Mesenchymal stem cell (in vitro differentiated cells and primary cell): Measurements from ENCODE around the gene PITPNM3.

ENCODE experiments used
- DNase-seq: peaks from one replicate; pipeline ENCODE4 v3.0.0-alpha.2; 2013
- H2AFZ ChIP-seq: one replicate; pipeline ENCODE4 v1.6.1; 2013; ENCODE audit warnings: low read depth, mild to moderate bottlenecking, control low read depth, inconsistent platforms, low read length, moderate library complexity
- H2AK5ac ChIP-seq: 2 replicates; pipeline ENCODE4 v1.6.1; 2013; ENCODE audit warnings: low read length, moderate library complexity, mild to moderate bottlenecking, inconsistent platforms; ENCODE audit not compliant: severe bottlenecking
- H2BK120ac ChIP-seq: one replicate; pipeline ENCODE4 v1.6.1; 2013; ENCODE audit warnings: low read depth, mild to moderate bottlenecking, inconsistent platforms, low read length, moderate library complexity
- H2BK12ac ChIP-seq, 2 experiments: one replicate each; pipeline ENCODE4 v1.6.1; 2013; ENCODE audit warnings: inconsistent platforms in 2 of 2, low read length in 2 of 2, mild to moderate bottlenecking in 2 of 2, moderate library complexity in 2 of 2, control low read depth in 1 of 2
- H2BK15ac ChIP-seq: one replicate; pipeline ENCODE4 v1.6.1; 2013; ENCODE audit warnings: mild to moderate bottlenecking, low read depth, inconsistent platforms; ENCODE audit not compliant: poor library complexity, severe bottlenecking
- H2BK5ac ChIP-seq: 2 replicates; pipeline ENCODE4 v1.6.1; 2013; ENCODE audit warnings: low read depth, mild to moderate bottlenecking, low read length, control low read depth, inconsistent platforms; ENCODE audit not compliant: poor library complexity, severe bottlenecking
- H3K14ac ChIP-seq, 2 experiments: one replicate each; pipeline ENCODE4 v1.6.1; 2013; ENCODE audit warnings: inconsistent platforms in 2 of 2, low read length in 2 of 2, control low read depth in 1 of 2, mild to moderate bottlenecking in 1 of 2, moderate library complexity in 1 of 2
- H3K18ac ChIP-seq, 2 experiments: one replicate each; pipeline ENCODE4 v1.6.1; 2013; ENCODE audit warnings: inconsistent platforms in 2 of 2, low read length in 2 of 2, control low read depth in 1 of 2, low read depth in 1 of 2, mild to moderate bottlenecking in 1 of 2
- H3K23ac ChIP-seq, 2 experiments: one replicate each; pipeline ENCODE4 v1.6.1; 2013; ENCODE audit warnings: inconsistent platforms in 2 of 2, low read length in 2 of 2, mild to moderate bottlenecking in 2 of 2, moderate library complexity in 2 of 2, control low read depth in 1 of 2
- H3K27ac ChIP-seq: 2 replicates; pipeline ENCODE4 v1.5.1; 2013; ENCODE audit warnings: mild to moderate bottlenecking, moderate library complexity, low read length, control low read depth, inconsistent platforms; ENCODE audit not compliant: poor library complexity, severe bottlenecking
- H3K27me3 ChIP-seq, 2 experiments: 2 replicates each; pipeline versions ENCODE4 v1.6.1 to v1.7.0; 2013; ENCODE audit warnings: low read length in 2 of 2, mild to moderate bottlenecking in 2 of 2, moderate library complexity in 2 of 2, control low read depth in 1 of 2, inconsistent platforms in 1 of 2; ENCODE audit not compliant: control insufficient read depth in 1 of 2, insufficient read depth in 1 of 2
- H3K36me3 ChIP-seq, 2 experiments: 2 replicates each; pipeline versions ENCODE4 v1.6.1 to v1.7.0; 2013; ENCODE audit warnings: low read length in 2 of 2, control low read depth in 1 of 2, inconsistent platforms in 1 of 2, low read depth in 1 of 2, mild to moderate bottlenecking in 1 of 2; ENCODE audit not compliant: insufficient read depth in 2 of 2, control insufficient read depth in 1 of 2
- H3K4ac ChIP-seq, 2 experiments: one replicate each; pipeline ENCODE4 v1.6.1; 2013; ENCODE audit warnings: inconsistent platforms in 2 of 2, low read length in 2 of 2, mild to moderate bottlenecking in 2 of 2, moderate library complexity in 2 of 2, control low read depth in 1 of 2, low read depth in 1 of 2
- H3K4me1 ChIP-seq: 2 replicates; pipeline ENCODE4 v1.6.1; 2013; ENCODE audit warnings: low read depth, low read length, control low read depth; ENCODE audit not compliant: control insufficient read depth, insufficient read depth
- H3K4me2 ChIP-seq: 2 replicates; pipeline ENCODE4 v1.6.1; 2013; ENCODE audit warnings: low read length, mild to moderate bottlenecking, inconsistent platforms; ENCODE audit not compliant: poor library complexity, severe bottlenecking
- H3K4me3 ChIP-seq, 2 experiments: 2 replicates each; pipeline versions ENCODE4 v1.5.1 to v1.7.0; 2013; ENCODE audit warnings: low read length in 2 of 2, mild to moderate bottlenecking in 2 of 2, control low read depth in 1 of 2, low read depth in 1 of 2; ENCODE audit not compliant: insufficient read depth in 1 of 2
- H3K79me1 ChIP-seq: replicated peaks from 2 replicates; pipeline ENCODE4 v1.6.1; 2013; ENCODE audit warnings: mild to moderate bottlenecking, control low read depth, low read length, inconsistent platforms; ENCODE audit not compliant: poor library complexity, severe bottlenecking
- H3K9ac ChIP-seq: 2 replicates; pipeline ENCODE4 v1.7.0; 2013; ENCODE audit warnings: mild to moderate bottlenecking, low read length, moderate library complexity
- H3K9me3 ChIP-seq: 2 replicates; pipeline ENCODE4 v1.7.0; 2013; ENCODE audit warnings: mild to moderate bottlenecking, low read length; ENCODE audit not compliant: control insufficient read depth
- H4K8ac ChIP-seq: one replicate; pipeline ENCODE4 v1.6.1; 2013; ENCODE audit warnings: inconsistent platforms, mild to moderate bottlenecking, low read length, moderate library complexity
- H4K91ac ChIP-seq: one replicate; pipeline ENCODE4 v1.6.1; 2013; ENCODE audit warnings: mild to moderate bottlenecking, low read length, inconsistent platforms
- whole genome bisulfite sequencing: methylation state at CpG from one replicate; pipeline ENCODE4 v1.1.7; 2013; ENCODE audit warnings: mixed read lengths; 5-methylcytosine and 5-hydroxymethylcytosine counted together

PITPNM3 gene

GRCh38 chr17:6420173-6420641 lies 136.1 kb downstream of the PITPNM3 start:
- Histone ChIP-seq H2BK15ac (no peak overlapping the region), H2BK5ac (no peak overlapping the region), H3K79me1 (no peaks in the 10 kb centered on the region), H3K4me1 (no peaks in the 10 kb centered on the region), H2AK5ac (no peak overlapping the region), H3K14ac (no peak overlapping the region), H2AFZ (no peak overlapping the region), H3K36me3 (no peaks in the 10 kb centered on the region), H3K27me3 (peaks cover 30 to 39% of the 10 kb centered on the region in 2 experiments), H4K91ac (no peak overlapping the region), H3K4me3 (no peak overlapping the region), H2BK120ac (no peak overlapping the region), H3K23ac (no peak overlapping the region), H3K9me3 (no peaks in the 10 kb centered on the region), H4K8ac (no peak overlapping the region), H3K27ac (no peak overlapping the region), H3K4ac (no peak overlapping the region), H2BK12ac (no peak overlapping the region), H3K9ac (no peak overlapping the region), H3K4me2 (no peak overlapping the region), H3K18ac (no peak overlapping the region)
- WGBS: 25% methylated on average over 13 of the region's 13 CpGs
- no peak for DNase-seq

- Histone ChIP-seq H2BK12ac (no peak overlapping the region), H3K27ac (no peak overlapping the region), H3K4ac (no peak overlapping the region), H3K4me3 (no peak overlapping the region), H3K36me3 (no peaks in the 10 kb centered on the region), H3K4me1 (no peaks in the 10 kb centered on the region), H3K4me2 (no peak overlapping the region), H3K79me1 (no peaks in the 10 kb centered on the region), H2BK5ac (no peak overlapping the region), H3K23ac (no peak overlapping the region), H3K14ac (no peak overlapping the region), H2BK15ac (no peak overlapping the region), H2BK120ac (no peak overlapping the region), H2AFZ (no peak overlapping the region), H3K9me3 (no peaks in the 10 kb centered on the region), H2AK5ac (no peak overlapping the region), H4K91ac (no peak overlapping the region), H3K9ac (no peak overlapping the region), H3K27me3 (peaks cover 32 to 57% of the 10 kb centered on the region in 2 experiments), H3K18ac (no peak overlapping the region), H4K8ac (no peak overlapping the region)
- WGBS: 83% methylated on average over 8 of the region's 8 CpGs
- no peak for DNase-seq
Observed at GRCh38 chr17:6415616-6416015, 140.7 kb downstream of the PITPNM3 start.

- no peak overlapping the region for H3K4me3 ChIP-seq
- WGBS: 98% methylated on average over 1 of the region's 1 CpG
- DNase-seq: peak; percentile 68
Observed at GRCh38 chr17:6413065-6413464, 143.3 kb downstream of the PITPNM3 start.

GRCh38 chr17:6408735-6409134 lies 147.6 kb downstream of the PITPNM3 start:
- Histone ChIP-seq H2BK15ac (no peak overlapping the region), H3K79me1 (no peaks in the 10 kb centered on the region), H3K27ac (no peak overlapping the region), H3K4me1 (no peaks in the 10 kb centered on the region), H3K9me3 (no peaks in the 10 kb centered on the region), H2BK5ac (no peak overlapping the region), H3K9ac (no peak overlapping the region), H3K4me3 (no peak overlapping the region), H3K27me3 (peaks cover 11 to 40% of the 10 kb centered on the region in 2 experiments), H3K36me3 (no peaks in the 10 kb centered on the region), H4K8ac (no peak overlapping the region), H2BK12ac (no peak overlapping the region), H3K4me2 (no peak overlapping the region), H2AFZ (no peak overlapping the region), H2BK120ac (no peak overlapping the region), H3K4ac (no peak overlapping the region), H3K14ac (no peak overlapping the region), H2AK5ac (no peak overlapping the region), H3K18ac (no peak overlapping the region), H4K91ac (no peak overlapping the region), H3K23ac (no peak overlapping the region)
- WGBS: 87% methylated on average over 10 of the region's 10 CpGs
- no peak for DNase-seq

More at GRCh38 chr17:6413065-6413464, 143.3 kb downstream of the PITPNM3 start:
- Histone ChIP-seq H2AK5ac (no peak overlapping the region), H3K9ac (no peak overlapping the region), H3K9me3 (no peaks in the 10 kb centered on the region), H2BK5ac (no peak overlapping the region), H3K14ac (no peak overlapping the region), H3K4ac (no peak overlapping the region), H2BK15ac (no peak overlapping the region), H3K27ac (no peak overlapping the region), H4K8ac (no peak overlapping the region), H2BK12ac (no peak overlapping the region), H3K4me1 (no peaks in the 10 kb centered on the region), H3K36me3 (no peaks in the 10 kb centered on the region), H3K23ac (no peak overlapping the region), H3K4me2 (no peak overlapping the region), H3K79me1 (no peaks in the 10 kb centered on the region), H2BK120ac (no peak overlapping the region), H3K18ac (no peak overlapping the region), H4K91ac (no peak overlapping the region), H2AFZ (no peak overlapping the region), H3K27me3 (peaks cover 25 to 53% of the 10 kb centered on the region in 2 experiments)
